GM19193 (cell line): ENCODE measurements around the gene TSC22D2.

Source experiments
- POLR2A ChIP-seq: IDR thresholded peaks from 4 replicates; pipeline ENCODE4 v1.6.1; 2011; ENCODE audit not compliant: insufficient read depth, insufficient read length; ENCODE audit errors: extremely low read depth

Gene TSC22D2

GRCh38 chr3:150401285-150401684, 6.8 kb upstream of the TSC22D2 start:
- TF ChIP-seq POLR2A: no peak

- TF ChIP-seq POLR2A: no peak
Observed at GRCh38 chr3:150402217-150402616, 5.9 kb upstream of the TSC22D2 start.

GRCh38 chr3:150404023-150404422, 4.1 kb upstream of the TSC22D2 start:
- no peak for TF ChIP-seq POLR2A

DNA sequence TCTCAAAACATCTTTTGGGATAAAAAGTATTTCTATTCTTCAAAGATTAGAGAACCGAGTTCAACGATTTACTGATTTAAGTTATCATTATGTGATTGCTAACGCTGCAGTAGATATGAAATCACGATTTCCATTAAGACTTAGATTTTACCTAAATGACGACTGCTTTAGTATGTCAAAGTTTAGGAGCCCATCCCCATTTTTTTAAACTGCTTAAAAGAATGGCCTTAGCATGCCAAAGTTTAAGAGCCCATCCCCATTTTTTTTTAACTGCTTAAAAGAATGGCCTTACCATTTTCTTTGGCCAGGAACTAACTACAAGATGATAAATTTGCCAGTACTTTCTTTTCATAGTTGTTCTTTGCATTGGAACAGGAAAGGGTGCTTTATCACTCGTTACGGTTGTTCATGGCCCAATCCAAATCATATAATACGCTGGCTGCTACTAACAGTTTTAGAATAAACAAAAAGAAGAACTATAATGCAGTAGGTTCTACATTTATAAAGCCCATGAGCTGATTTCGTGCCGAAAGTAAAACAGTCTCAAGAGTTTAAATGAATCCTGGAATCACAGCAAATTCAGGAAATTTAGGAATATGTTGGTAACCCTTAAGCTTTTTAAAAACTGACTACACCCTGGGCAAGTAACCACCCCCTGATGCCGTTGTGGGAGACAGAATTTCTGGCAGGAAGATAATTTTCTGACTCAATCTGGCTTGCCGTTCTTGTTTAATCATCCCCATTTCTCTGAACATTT, 869 bp upstream of the TSC22D2 start:
- no peak for TF ChIP-seq POLR2A

GRCh38 chr3:150407808-150408220, 284 bp upstream of the TSC22D2 start:
- TF ChIP-seq POLR2A: no peak

- TF ChIP-seq POLR2A: no peak
Observed at GRCh38 chr3:150409125-150409511, 1.0 kb downstream of the TSC22D2 start.

DNA sequence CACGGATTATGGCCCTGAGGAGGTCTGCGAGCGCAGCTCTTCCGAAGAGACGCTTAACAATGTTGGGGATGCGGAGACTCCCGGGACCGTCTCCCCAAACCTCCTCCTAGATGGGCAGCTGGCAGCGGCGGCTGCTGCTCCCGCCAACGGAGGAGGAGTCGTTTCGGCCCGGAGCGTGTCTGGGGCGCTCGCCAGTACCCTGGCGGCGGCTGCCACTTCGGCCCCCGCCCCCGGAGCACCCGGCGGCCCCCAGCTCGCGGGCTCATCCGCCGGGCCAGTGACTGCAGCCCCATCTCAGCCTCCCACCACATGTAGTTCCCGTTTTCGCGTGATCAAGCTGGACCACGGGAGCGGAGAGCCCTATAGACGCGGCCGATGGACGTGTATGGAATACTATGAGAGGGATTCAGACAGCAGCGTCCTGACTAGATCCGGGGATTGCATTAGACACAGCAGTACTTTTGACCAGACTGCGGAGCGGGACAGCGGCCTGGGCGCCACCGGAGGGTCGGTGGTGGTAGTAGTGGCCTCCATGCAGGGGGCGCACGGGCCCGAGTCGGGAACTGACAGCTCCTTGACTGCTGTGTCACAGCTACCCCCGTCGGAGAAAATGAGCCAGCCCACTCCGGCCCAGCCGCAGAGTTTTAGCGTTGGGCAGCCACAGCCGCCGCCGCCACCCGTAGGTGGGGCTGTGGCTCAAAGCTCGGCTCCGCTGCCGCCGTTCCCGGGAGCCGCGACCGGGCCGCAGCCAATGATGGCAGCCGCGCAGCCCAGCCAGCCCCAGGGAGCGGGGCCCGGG, 1.6 kb downstream of the TSC22D2 start:
- peak; percentile 22 for TF ChIP-seq POLR2A

DNA sequence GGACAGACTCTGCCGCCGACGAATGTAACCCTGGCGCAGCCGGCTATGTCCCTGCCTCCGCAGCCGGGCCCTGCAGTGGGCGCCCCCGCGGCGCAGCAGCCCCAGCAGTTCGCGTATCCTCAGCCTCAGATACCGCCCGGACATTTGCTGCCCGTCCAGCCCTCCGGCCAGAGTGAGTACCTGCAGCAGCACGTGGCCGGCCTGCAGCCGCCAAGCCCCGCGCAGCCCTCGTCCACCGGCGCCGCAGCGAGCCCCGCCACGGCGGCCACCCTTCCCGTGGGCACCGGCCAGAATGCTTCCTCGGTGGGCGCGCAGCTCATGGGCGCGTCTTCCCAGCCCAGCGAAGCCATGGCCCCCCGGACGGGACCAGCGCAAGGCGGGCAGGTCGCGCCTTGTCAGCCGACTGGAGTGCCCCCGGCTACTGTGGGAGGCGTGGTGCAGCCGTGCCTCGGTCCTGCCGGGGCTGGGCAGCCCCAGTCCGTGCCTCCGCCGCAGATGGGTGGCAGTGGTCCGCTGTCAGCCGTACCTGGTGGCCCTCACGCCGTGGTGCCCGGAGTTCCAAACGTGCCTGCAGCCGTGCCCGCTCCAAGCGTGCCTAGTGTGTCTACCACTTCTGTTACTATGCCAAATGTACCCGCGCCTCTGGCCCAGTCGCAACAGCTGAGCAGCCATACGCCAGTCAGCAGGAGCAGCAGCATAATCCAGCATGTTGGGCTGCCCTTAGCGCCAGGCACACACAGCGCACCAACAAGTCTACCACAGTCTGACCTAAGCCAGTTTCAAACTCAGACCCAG, 2.4 kb downstream of the TSC22D2 start:
- no peak for TF ChIP-seq POLR2A

DNA sequence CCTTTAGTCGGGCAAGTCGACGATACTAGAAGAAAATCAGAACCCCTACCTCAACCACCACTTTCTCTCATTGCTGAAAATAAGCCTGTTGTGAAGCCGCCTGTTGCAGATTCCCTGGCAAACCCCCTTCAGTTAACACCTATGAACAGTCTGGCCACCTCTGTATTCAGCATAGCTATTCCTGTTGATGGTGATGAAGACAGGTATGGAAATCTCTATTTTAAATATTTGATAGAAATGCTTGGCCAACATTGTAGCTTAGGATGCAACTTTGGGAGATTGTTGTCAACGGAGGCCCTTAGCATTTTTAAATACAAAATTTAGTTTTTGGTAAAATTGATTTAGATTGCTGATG, 3.0 kb downstream of the TSC22D2 start:
- TF ChIP-seq POLR2A: no peak

DNA sequence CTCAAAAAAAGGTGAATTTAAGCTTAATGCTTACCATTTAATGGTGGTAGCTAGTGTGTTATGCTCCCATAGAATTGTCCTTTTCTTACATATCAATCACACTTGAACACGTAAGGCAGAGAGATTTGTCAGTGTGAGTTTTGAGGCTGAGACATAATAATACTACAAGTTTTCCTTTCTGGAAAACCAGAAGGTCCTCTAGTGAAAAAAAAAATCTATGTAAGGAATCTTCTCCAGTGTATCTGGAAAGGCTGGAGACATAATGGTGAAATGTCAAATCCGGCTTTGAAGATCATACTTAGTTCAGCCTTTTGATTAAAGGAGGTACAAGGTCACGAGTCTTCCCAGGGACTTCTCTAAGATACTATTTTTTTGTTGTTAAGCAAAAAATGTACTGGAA, 3.4 kb downstream of the TSC22D2 start:
- no peak for TF ChIP-seq POLR2A

DNA sequence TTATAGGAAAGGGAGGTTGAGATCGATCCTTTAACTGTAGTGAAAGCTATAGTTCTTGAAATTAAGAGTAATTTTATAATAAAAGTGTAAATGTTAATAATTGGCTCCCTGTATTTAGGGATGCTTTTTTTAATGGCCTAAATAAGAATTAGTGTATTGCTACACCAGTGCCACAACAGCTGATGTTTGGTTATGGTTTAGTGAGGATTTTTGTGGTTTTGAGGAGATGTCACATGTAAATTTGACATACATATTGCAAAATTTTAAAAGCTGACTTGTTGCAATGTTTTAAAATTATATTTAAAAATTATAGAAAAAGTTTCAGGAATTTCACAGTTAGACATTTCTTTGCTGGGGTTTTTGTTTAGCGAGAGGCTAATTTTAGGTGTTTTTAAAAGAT, 3.9 kb downstream of the TSC22D2 start:
- no peak for TF ChIP-seq POLR2A

- no peak for TF ChIP-seq POLR2A
Observed at GRCh38 chr3:150412561-150413231, 4.6 kb downstream of the TSC22D2 start.

DNA sequence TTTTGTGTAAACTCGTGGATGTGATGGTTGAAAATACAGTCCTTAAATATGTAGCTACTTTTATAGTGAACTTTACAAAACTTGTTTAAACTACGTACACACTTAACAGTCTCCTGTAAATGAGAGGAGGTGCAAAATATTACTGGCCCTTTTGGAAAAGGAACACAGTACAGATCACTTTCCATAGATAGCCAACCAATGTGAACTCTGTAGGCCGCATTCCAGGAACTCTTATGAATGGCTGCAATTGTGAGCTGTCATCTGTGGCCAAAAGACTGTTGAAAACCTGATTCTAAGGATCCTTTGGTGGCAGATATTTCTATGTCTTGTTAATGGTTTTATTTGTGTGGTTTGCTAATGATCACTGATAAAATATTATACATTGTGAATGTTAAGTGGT, 6.2 kb downstream of the TSC22D2 start:
- TF ChIP-seq POLR2A: no peak

- no peak for TF ChIP-seq POLR2A
Observed at GRCh38 chr3:150414959-150415358, 6.9 kb downstream of the TSC22D2 start.

GRCh38 chr3:150419076-150419868, 11.2 kb downstream of the TSC22D2 start:
- no peak for TF ChIP-seq POLR2A

DNA sequence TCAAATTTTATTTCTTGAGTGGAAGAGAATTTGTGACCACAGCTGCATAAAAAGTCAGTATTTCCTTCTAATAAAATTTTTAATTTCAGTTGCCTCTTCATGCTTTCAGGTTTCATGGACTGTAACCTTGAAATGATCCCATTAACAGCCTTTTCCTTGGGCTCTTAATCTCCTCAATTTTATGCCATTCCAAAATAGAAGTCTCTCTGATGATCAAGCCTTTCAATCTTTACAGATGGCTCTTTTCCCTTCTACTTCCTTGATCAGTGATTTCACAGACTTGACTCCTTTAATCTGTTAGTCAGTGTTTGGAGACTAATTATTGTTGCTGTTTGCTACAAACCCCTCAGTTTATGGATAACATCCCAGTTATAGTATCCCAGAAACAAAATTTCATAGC, 11.9 kb downstream of the TSC22D2 start:
- no peak for TF ChIP-seq POLR2A
